RCC 7860 (cell line): ENCODE data around the gene UPF1.
"Not testable (repeated sequence)": the region's sequence is repeated elsewhere in the genome, so short reads cannot be mapped to it uniquely, and the experiment has no call there.

ENCODE experiments used
- DNase-seq: peaks from one replicate; pipeline ENCODE4 v3.0.0-alpha.2; 2015; ENCODE audit warnings: low spot score
- FAIRE-seq: peaks from 2 replicates; lab custom pipeline; 2012; peaks lifted over from hg19 to GRCh38; lab: Jason Lieb, UNC

UPF1 gene

DNA sequence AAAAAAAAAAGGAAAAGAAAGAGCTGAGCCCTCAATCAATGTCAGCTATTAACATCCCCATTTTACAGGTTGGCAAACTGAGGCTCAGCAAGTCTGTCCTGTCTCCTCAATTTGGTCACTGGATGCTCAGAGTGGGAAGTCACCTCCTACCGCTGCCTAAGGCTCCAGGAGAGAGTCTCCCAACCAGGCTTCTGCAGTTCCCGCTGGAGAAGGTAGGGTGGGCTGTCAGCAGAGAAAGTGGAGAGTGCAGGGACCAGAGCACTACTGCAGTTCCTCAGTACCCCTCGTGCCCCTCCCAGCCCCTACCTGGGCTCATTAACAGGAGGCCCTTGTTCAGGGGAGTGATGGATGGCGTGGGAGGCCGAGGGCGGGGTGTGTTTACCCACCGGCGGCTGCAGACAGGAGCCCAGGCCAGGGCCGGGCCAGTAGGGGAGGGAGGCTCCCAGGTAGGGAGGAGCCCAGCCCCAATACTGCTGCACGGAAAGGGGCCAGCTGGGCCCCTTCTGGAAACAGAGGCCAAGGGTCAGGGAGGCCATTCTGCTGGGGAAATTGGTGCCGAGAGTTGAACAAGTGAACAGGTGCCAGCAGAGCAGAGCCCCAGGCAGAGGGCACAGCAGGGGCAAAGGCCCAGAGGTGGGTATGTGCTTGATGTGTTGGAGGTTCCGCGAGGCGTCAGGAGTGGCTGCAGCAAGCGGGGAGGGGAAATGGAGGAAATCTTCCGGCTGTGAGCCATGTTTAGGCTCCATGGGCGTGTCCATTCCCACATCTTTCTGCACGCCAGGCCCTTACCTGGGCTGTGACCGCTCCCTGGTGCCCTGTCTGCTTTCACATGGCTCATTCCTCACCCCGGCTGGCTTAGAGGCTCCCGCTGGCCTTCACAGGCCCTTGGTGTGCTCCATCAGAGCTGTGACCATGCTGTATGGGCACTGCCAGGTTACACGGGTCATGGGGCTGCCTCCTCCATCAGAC is 33.1 kb upstream of the UPF1 start:
- FAIRE-seq (no peak), DNase-seq (no peak)

- FAIRE-seq: no peak
- no peak for DNase-seq
These were observed 32.3 kb upstream of the UPF1 start for GRCh38 chr19:18799389-18799970.

DNA sequence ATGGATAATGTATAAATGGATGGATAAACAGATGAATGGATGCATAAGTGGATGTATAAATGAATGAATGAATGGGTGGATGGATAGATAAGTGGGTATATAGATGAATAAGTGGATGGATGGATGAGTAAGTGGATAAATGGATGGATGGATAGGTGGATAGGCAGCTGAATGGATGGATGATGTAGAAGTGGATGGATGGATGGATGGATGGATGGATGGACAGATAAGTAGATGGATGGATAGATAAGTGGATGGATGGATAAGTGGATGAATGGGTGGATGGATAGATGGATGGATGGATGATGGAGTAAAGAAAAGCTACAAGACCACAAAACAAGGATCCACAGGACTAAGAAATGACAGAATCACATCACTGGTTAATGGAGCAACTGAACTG is 31.7 kb upstream of the UPF1 start:
- no peak for DNase-seq
- FAIRE-seq: no peak

- FAIRE-seq (no peak), DNase-seq (no peak)
These were observed 31.1 kb upstream of the UPF1 start for GRCh38 chr19:18800636-18801035.

DNA sequence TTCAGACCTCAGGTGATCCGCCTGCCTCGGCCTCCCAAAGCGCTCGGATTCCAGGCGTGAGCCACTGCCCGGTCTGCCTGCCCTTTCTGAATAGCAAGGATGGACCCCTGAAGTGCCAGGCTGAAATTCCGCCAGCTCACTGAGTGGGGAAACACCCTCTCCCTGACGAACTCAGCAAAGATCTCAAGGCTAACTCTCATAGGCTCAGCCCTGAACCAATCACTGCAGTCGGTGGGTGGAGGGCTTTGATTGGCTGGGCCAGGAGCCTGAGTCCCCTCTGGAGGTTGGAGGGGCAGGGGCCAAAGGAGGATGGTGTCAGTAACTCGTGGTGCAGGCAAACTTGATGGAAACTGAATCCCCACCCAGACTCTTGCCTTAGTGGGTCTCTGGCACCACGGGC is 29.4 kb upstream of the UPF1 start:
- DNase-seq (no peak), FAIRE-seq (no peak)

DNA sequence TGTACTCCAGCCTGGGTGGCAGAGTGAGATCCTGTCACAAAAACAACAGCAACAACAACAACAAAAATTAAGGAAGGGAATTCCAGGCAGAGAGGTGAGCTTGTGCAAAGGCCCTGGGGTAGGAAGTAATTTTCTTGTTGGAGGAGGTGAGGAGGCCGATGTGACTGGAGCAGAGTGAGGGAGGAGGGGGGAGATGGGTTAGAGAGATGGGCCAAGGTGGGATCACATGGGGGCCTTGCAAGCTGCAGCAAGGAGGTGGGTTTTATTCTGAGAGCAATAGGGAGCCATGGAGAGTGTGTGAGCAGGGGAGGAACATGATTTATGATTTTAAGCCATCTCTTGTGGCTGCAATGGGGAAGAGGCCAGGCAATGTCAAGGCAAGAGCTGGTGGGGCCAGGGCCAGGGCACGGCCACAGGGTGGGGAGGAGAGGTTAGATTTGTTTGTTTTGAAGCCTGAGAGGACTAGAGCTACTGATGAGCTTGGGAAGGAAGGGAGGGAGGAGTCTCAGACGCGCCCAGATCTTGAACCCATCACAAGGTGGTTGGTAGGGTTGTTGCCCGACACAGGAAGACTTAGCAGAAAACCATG is 28.1 kb upstream of the UPF1 start:
- DNase-seq: no peak
- no peak for FAIRE-seq

- FAIRE-seq (no peak), DNase-seq (no peak)
These were observed 27.6 kb upstream of the UPF1 start for GRCh38 chr19:18804139-18804601.

DNA sequence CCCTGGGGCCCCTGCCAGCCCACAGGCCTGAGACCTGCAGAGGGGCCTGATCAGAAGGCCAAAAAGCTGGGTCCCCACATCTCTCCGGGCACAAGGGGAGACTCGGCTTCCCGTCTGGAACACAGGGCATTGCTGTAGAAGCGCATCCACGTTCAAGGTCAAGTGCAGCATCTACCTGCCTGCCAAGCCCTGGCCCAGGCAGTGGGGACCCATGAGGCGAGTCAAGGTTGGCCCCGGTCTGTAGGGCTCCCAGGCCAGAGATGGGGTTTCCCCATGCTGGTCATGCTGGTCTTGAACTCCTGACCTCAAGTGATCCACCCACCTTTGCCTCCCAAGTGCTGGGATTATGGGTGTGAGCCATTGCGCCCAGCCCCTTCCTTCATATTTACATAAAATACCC is 27.1 kb upstream of the UPF1 start:
- no peak for DNase-seq
- no peak for FAIRE-seq

DNA sequence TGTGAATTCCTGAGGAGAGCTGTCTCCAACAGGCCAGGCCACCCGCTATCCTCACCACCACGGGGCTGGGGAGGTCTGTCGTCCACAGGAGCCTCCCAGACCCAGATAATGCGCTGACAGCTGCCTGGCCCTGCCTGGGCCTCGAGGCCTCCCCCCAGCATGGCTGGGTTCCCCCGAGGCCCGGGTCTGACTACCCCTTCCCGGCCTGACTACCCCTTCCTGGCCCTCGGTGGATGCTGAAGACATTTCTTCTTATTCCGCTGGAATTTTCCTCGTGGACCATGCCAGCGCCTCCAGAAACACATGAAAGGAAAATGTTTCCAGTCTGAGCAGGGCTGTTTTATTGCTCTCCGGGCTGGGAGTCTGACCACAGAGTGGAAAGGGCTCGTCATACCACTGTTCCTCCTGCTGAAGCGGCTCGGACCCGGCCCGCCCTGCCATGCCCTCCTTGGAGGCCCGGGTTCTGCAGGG is 23.9 kb upstream of the UPF1 start:
- DNase-seq (no peak), FAIRE-seq (no peak)

DNA sequence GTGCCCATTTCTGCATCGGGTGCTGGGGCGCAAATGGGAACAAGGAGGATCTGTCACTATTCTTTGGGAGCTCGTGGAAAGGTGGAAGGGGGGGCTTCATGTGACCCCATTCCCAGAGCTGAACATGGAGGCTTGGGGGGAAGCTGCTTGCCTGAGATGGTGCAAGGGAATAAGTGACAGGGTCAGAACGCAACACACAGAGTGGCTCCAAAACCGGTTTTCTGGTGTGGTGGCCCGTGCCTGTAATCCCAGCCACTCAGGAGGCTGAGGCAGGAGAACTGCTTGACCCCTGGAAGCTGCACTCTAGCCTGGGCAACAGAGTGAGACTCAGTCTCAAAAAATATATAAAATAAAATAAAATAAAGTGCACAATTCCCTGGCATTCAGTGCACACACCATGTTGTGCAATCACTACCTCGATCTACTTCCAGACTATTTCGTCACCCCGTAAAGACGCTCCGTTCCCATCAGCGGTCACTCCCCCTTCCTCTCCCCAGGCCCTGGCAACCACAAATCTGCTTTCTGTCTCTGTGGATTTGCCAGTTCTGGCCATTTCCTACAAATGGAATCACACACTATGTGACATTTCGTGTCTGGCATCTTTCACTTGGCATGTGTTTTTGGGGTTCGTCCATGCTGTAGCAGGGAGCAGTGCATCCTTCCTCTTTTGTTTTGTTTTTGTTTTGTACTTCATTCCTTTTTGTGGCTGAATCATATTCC is 22.4 kb upstream of the UPF1 start:
- FAIRE-seq: no peak
- peak; percentile 8 for DNase-seq

DNA sequence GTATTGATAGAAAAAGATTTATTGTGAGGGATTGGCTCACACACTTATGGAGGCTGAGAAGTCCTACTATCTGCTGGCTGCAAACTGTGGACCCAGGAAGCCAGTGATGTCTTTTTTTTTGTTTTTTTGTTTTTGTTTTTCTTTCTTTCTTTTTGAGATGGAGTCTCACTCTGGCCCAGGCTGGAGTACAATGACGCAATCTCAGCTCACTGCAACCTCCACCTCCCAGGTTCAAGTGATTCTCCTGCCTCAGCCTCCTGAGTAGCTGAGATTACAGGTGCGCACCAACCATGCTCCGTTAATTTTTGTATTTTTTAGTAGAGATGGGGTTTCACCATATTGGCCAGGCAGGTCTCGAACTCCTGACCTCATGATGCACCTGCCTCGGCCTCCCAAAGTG is 20.1 kb upstream of the UPF1 start:
- not testable (repeated sequence) for DNase-seq, FAIRE-seq

GRCh38 chr19:18814063-18814462 is 17.7 kb upstream of the UPF1 start:
- FAIRE-seq: no peak

GRCh38 chr19:18815673-18816072 is 16.1 kb upstream of the UPF1 start:
- DNase-seq: no peak
- no peak for FAIRE-seq

More at GRCh38 chr19:18814063-18814462, 17.7 kb upstream of the UPF1 start:
- DNase-seq: no peak

DNA sequence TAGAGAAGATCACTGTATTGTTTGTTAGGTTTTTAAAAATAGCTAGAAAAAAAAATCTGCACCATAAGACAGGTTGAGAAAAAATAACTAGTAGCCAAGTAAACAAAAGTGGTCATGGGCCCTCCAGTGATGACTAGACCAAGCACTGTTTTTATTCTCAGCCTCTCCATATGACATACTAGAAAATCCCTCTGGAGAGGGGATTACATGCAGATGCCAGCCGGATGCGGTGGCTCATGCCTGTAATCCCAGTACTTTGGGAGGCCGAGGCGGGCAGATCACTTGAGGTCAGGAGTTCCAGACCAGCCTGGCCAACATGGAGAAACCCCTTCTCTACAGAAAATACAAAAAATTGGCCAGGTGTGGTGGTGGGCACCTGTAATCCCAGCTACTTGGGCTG is 15.1 kb upstream of the UPF1 start:
- DNase-seq, FAIRE-seq: not testable (repeated sequence)

- FAIRE-seq (no peak), DNase-seq (no peak)
These were observed 14.2 kb upstream of the UPF1 start for GRCh38 chr19:18817574-18817973.

- FAIRE-seq: no peak
- no peak for DNase-seq
These were observed 3.0 kb upstream of the UPF1 start for GRCh38 chr19:18828786-18829185.

DNA sequence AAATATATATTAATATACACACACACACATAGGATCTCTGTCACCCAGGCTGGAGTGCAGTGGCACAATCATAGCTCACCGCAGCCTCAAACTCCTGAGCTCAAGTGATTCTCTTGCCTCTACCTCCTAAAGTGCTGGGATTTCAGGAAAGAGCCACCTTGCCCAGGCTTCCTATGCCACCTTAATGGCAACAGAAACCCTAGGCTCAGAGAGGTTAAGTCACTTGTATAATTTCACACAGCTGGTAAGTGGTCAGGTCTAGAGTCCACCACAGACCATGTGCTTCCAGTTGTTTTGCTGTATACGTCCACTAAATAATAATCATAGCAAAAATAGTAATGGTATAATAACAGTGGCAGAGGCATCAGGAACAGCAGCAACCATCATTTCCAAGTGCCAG is 1.3 kb upstream of the UPF1 start:
- no peak for FAIRE-seq

DNA sequence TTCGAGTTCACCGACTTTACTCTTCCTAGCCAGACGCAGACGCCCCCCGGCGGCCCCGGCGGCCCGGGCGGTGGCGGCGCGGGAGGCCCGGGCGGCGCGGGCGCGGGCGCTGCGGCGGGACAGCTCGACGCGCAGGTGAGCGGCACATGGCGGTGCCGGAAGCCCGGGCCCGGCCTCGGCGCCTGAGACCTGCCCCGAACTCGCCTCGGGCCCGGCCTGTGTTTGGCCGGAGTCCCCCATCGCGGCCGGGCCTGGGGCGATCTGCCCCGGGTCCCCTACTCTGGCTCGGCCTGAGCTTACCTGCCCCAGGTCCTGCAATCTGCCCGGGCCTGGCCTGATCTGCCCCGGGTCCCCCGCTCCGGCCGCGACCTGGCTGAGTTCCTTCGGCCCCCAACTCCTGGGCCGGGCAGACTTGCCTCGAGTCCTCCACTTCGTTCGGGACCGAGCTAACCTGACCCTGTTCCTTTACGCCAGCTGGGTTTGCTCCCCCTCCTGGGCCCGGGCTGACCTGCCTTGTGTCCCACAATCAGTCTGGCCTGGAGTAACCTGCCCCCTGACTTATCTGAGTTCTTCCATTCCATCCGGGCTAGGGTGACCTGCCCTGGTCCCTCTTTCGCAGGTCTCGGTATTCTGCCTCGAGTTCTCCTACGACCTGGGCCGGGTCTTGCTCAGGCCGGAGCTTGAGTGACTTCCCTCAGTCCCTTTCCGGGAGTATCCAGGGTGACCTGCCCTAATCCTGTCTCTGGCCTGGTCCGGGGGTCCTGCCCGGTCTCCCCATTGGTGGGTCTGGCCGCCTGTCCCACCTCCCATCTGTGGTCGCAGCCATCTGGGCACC is 764 bp downstream of the UPF1 start:
- no peak for FAIRE-seq
- DNase-seq: no peak

More for the DNA sequence above, 1.3 kb upstream of the UPF1 start:
- no peak for DNase-seq

GRCh38 chr19:18833141-18833476 is 1.4 kb downstream of the UPF1 start:
- FAIRE-seq: no peak
- no peak for DNase-seq
